GM19238 (cell line): ENCODE measurements around the gene HABP4.
"Not testable (repeated sequence)": the region's sequence is repeated elsewhere in the genome, so short reads cannot be mapped to it uniquely, and the experiment has no call there.

Experiments
- DNase-seq: peaks from one replicate; pipeline ENCODE4 v3.0.0; 2011; ENCODE audit warnings: low spot score; ENCODE audit not compliant: insufficient read length

Gene HABP4

GRCh38 chr9:96496368-96497116 lies 46.6 kb downstream of the HABP4 start:
- DNase-seq, result no peak

DNA sequence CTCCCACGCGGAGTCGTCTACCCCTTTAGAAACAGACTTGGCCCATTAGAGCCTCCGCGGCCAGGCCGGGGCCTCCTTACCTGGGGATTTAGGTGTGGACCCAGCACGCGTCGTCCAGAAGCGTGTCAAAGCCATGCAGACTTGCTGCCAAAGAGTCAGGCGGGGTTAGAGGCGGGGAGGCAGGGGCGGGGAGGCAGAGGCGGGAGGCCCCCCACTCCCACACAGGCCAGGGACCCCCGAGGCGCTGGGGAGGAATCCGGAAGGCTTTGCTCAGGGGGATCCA lies 47.1 kb downstream of the HABP4 start:
- no peak for DNase-seq

- no peak for DNase-seq
Measured at GRCh38 chr9:96498796-96499195, 48.8 kb downstream of the HABP4 start.

DNA sequence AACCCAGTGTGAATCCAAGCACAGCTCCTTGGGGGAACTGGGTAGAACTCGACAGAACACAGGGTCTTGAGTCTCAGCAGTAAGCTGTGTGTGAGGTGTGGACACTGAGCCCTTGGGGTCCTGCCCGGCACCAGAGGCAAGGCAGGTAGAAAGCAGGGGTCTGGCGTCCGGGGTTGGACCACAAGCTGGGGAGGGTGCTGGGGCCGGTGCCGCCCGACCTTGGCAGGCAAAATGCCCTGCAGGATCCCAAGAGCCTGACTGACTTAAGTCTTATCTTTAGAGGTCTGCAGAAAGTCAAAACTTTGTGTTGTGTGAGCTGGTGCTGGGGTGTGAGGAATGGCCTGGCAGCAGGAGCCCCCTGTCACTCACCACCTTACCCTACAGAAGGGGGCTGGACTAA lies 49.3 kb downstream of the HABP4 start:
- DNase-seq, result no peak

GRCh38 chr9:96500696-96501632 lies 51.0 kb downstream of the HABP4 start:
- DNase-seq, result no peak

DNA sequence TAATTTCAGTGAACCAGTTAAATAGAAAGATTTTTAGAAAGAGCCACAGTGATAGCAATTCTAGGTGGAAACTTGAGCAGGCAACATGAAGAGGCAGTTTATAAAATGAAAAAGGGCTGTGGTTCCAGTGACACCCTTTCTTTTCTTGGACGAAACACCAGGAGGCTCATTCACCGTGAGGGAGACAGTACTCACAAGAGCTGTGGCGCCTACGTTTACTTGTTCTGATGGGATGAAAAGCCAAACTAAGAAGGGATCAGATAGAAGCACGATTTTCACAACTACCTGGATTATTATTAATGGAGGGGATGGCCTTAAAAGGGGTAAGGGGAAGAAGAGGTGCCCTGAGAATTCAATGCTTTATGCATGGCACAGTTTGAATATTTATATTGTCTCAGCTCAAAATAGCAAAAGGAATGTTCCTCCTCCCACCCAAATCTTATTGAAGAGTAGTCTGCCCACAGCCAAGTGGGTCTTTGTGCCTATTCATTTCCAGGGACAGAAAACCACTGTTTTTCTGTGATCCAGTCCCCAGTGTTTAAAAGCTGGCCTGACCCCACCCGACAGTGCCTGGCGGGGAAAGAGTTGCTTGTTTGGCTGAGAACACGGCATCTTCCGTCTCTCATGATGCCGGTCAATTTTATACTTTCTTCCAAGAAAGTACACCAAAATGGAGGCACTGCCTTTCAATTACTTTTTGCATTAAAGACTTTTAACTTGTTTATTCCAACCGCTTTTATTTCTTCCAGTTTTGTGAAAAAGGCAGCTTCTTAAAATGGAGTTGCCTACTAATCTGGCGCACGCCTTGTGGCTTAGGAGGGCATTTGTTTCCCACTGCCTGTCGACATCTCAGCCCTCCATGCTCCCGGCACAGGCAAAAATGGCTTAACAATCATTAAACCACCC lies 51.9 kb downstream of the HABP4 start:
- no peak for DNase-seq

- no peak for DNase-seq
Measured at GRCh38 chr9:96502539-96503373, 52.8 kb downstream of the HABP4 start.

DNA sequence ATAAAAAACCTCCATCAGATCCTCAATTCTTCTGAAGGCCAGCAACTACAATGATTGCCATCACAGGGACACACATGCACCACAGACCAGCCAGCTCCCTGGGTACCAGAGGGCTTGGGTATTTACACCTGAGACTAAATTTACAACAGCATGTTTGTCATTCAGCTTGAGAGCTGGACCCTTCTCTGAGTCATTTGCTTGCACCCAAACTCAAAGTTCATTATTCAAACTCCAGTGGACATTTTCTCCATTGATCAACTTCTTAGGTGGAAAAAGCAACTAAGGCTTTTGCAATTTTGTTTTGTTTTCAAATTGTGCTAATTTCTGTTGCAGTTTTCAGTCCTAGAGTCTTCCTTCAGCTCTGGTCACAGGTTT lies 53.4 kb downstream of the HABP4 start:
- not testable (repeated sequence) for DNase-seq

GRCh38 chr9:96503918-96504317 lies 53.9 kb downstream of the HABP4 start:
- DNase-seq, result no peak

- DNase-seq, result no peak
Measured at GRCh38 chr9:96505316-96505991, 55.5 kb downstream of the HABP4 start.

DNA sequence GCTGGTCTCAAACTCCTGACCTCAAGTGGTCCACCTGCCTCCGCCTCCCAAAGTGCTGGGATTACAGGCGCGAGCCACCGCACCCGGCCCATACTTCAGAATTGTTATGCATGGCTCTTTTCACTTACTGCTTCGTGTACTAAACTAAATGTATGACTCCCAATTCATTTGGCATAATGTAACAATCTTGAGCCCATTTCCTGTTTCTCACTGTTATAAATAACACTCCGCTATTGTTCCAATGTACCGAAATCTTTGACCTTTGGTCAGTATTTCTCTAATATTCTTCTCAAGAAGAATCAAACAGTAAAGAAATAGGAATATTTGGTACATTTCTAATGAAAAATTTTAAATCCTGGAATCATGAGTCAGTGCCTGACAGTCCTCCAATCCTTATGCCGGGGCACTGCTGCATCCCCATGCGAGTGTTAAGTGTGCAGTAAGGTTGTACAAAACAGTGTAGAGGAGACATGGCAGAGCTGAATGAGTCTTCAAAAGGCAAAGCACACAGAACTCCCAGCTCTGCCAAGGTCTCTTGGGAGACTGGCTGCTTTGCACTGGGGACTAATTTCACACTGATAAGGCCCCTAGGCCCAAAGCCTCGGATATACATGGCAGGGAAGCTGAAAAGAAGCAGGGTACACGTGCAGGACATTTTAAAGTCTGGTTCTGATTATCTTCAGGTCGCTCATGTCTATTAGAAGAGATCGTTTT lies 58.4 kb downstream of the HABP4 start:
- DNase-seq, result no peak

GRCh38 chr9:96509026-96509425 lies 59.1 kb downstream of the HABP4 start:
- no peak for DNase-seq

DNA sequence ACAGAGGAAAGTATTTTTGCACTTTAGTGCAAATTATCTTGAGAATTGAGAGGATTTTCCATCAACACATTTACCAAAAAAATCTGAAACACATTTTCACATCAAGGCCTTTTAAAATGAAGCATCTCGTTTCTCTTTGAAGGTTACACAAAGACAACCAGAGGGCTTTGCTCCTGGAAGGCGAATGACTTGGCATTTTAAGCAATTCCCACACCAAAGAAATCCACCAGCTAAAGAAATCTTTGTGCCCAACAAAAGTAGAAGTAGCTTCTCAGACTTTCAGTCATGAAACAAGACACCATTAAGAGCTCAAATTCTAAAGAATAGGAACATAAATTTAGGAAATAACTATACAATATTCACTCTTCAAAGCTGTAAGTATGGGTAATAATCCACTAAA lies 59.9 kb downstream of the HABP4 start:
- DNase-seq, result no peak

- no peak for DNase-seq
Measured at GRCh38 chr9:96510258-96510657, 60.3 kb downstream of the HABP4 start.

- no peak for DNase-seq
Measured at GRCh38 chr9:96512240-96512639, 62.3 kb downstream of the HABP4 start.

DNA sequence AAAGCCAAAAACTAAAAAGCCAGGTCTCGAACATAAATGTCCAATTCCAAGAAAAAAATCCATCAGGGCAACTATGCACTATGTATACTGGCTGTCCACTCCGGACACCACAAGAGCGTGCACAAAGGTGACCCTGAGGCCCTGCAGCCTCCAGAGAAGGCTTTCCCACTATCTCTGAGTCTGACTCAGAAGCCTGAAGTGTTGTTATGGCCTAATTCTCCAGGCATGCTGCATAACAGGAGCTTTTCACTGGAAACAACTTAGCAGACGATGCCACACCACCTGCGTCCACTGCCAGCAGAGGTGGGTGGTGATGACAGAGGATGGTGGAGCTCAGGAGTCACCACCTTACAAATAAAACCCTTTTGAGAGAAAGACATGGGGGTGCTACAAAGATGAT lies 63.7 kb downstream of the HABP4 start:
- DNase-seq, result no peak

- DNase-seq, result no peak
Measured at GRCh38 chr9:96514108-96514799, 64.3 kb downstream of the HABP4 start.

- no peak for DNase-seq
Measured at GRCh38 chr9:96514800-96515158, 64.8 kb downstream of the HABP4 start.
